Measurements from ENCODE around the gene SHMT1.

DNA sequence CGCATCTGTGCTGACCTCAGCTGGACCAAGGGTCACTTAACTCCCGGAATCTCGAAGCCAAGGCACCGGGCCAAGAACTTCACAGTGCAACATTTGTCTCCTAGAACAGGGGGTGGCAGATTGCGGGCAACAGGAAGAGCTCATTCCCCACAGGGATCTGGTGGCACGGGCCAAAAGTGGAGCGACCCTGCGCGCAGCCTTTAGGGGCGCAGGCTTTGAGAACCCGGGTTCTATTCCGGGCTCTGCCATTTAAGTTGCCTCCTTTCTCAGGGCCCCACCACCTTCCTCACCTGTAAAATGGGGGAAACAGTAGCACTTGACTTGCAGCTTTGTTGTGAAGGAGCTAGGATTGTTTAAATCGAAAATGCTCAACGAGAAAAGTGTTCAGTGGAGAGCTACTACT, 651 bp downstream of the SHMT1 start:
- TF ChIP-seq, protein P1, sequence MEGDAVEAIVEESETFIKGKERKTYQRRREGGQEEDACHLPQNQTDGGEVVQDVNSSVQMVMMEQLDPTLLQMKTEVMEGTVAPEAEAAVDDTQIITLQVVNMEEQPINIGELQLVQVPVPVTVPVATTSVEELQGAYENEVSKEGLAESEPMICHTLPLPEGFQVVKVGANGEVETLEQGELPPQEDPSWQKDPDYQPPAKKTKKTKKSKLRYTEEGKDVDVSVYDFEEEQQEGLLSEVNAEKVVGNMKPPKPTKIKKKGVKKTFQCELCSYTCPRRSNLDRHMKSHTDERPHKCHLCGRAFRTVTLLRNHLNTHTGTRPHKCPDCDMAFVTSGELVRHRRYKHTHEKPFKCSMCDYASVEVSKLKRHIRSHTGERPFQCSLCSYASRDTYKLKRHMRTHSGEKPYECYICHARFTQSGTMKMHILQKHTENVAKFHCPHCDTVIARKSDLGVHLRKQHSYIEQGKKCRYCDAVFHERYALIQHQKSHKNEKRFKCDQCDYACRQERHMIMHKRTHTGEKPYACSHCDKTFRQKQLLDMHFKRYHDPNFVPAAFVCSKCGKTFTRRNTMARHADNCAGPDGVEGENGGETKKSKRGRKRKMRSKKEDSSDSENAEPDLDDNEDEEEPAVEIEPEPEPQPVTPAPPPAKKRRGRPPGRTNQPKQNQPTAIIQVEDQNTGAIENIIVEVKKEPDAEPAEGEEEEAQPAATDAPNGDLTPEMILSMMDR (IDR thresholded peaks at IDR 0.05; ENCODE audit: insufficient read depth, low read depth, low read length): no peak
- no peak for TF ChIP-seq EZH2 (IDR thresholded peaks at IDR 0.05; ENCODE audit: insufficient read depth, low read length)

All from astrocyte (in vitro differentiated cells and primary cell).